ENCODE measurements around the gene IDNK. TPM values are rescaled to one million over a fixed set of nuclear protein-coding genes. Genes with fewer than 3 reads are reported as not detected.

Gene IDNK
- polyA plus RNA-seq, 1 of the 3 experiments (the other 2 are of a cell fraction): 4.2 TPM

DNA sequence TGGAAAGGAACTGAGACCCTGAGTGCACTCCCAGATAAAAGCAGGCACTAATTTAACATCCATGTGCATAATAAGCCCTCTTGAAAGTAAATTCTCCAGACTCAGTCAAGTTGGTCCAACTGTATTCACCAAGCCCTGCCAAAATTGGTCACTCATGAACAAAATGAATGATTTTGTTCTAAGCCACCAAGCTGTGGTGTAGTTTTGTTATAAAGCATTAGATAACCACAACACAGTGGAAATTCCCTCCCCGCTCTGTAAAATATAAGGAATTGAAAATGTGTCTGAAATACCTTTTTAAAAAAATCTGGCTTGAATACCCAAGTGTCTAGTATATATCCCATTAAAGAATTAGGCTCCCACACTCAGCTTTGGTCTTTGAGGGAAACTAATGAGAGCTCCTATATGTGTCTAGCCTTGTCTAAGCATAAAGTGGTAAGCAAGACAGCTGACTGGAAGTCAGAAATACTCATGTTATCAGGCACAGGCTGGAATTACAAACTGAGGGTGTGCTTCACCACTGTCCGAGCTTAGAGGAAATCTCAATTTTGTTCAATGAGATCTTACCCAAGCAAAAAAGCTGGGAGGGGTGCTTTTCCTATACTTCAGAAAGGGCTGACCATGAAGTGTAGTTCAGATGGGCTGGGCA is 33.2 kb downstream of the IDNK start:
- CTCF ChIA-PET: no interaction called here
- H3K9me3 ChIP-seq: no peaks in the 10 kb centered on the region
- 0 out of 2 replicates have a peak, but pooled peaks cover 5% of the 10 kb centered on the region for H3K79me2 ChIP-seq (ENCODE audit: insufficient read depth)
- H4K20me1 ChIP-seq (ENCODE audit: insufficient read depth): no peaks in the 10 kb centered on the region
- peaks cover 79 to 83% of the 10 kb centered on the region in 2 experiments for H3K36me3 ChIP-seq (replicated peaks in 1 of 2; ENCODE audit: control insufficient read depth in 1 of 2, insufficient read depth in 2 of 2, low read length in 1 of 2)
- H3K27me3 ChIP-seq (ENCODE audit: insufficient read depth): no peaks in the 10 kb centered on the region
- H3K9me2 ChIP-seq: no peaks in the 10 kb centered on the region
- no peaks in the 10 kb centered on the region for H3K4me1 ChIP-seq (ENCODE audit: control insufficient read depth in 1 of 2, insufficient read depth in 2 of 2, low read depth in 1 of 2, low read length in 1 of 2)
- H2AFZ ChIP-seq (ENCODE audit: low read depth): no peak overlapping the region
- no peak for TF ChIP-seq JUND (IDR thresholded peaks at IDR 0.05)
- TF ChIP-seq EZH2phosphoT487 (IDR thresholded peaks at IDR 0.05; ENCODE audit: borderline replicate concordance, low read depth): no peak
- TF ChIP-seq, protein P1, sequence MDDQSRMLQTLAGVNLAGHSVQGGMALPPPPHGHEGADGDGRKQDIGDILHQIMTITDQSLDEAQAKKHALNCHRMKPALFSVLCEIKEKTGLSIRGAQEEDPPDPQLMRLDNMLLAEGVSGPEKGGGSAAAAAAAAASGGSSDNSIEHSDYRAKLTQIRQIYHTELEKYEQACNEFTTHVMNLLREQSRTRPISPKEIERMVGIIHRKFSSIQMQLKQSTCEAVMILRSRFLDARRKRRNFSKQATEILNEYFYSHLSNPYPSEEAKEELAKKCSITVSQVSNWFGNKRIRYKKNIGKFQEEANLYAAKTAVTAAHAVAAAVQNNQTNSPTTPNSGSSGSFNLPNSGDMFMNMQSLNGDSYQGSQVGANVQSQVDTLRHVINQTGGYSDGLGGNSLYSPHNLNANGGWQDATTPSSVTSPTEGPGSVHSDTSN (IDR thresholded peaks at IDR 0.05): no peak
- no peak for TF ChIP-seq RXRA (IDR thresholded peaks at IDR 0.05; ENCODE audit: borderline replicate concordance, low read depth)
- no peak for TF ChIP-seq GABPA (IDR thresholded peaks at IDR 0.05; ENCODE audit: low read depth)
- no peak for TF ChIP-seq FOXM1 (IDR thresholded peaks at IDR 0.05; ENCODE audit: low read depth)
- no peak for TF ChIP-seq CHD2 (IDR thresholded peaks at IDR 0.05; ENCODE audit: low read length, partially characterized antibody)
- no peak for TF ChIP-seq POLR2AphosphoS5 (IDR thresholded peaks at IDR 0.05; ENCODE audit: low read depth, low read length)
- TF ChIP-seq SIN3A (IDR thresholded peaks at IDR 0.05; ENCODE audit: borderline replicate concordance, low read depth, low read length): no peak
- TF ChIP-seq RFX5 (IDR thresholded peaks at IDR 0.05; ENCODE audit: low read length): no peak
- no peak for TF ChIP-seq GATA2 (CRISPR knock-in tag; IDR thresholded peaks at IDR 0.05)
- TF ChIP-seq, protein P2, sequence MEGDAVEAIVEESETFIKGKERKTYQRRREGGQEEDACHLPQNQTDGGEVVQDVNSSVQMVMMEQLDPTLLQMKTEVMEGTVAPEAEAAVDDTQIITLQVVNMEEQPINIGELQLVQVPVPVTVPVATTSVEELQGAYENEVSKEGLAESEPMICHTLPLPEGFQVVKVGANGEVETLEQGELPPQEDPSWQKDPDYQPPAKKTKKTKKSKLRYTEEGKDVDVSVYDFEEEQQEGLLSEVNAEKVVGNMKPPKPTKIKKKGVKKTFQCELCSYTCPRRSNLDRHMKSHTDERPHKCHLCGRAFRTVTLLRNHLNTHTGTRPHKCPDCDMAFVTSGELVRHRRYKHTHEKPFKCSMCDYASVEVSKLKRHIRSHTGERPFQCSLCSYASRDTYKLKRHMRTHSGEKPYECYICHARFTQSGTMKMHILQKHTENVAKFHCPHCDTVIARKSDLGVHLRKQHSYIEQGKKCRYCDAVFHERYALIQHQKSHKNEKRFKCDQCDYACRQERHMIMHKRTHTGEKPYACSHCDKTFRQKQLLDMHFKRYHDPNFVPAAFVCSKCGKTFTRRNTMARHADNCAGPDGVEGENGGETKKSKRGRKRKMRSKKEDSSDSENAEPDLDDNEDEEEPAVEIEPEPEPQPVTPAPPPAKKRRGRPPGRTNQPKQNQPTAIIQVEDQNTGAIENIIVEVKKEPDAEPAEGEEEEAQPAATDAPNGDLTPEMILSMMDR (IDR thresholded peaks at IDR 0.05): no peak
- no peak for TF ChIP-seq YY1 (IDR thresholded peaks at IDR 0.05; ENCODE audit: low read depth)
- TF ChIP-seq FOXJ3 (CRISPR knock-in tag; IDR thresholded peaks at IDR 0.05): no peak
- whole genome bisulfite sequencing (ENCODE audit: low lambda C conversion rate): 98% methylated on average over 2 of the region's 2 CpGs
- H3F3A ChIP-seq (replicated peaks; ENCODE audit: insufficient read depth): peaks cover 5% of the 10 kb centered on the region
- no peak for DNase-seq
- no peak overlapping the region for H3K9ac ChIP-seq
- H3K27ac ChIP-seq (ENCODE audit: low read depth in 2 of 2, low read length in 1 of 2): no peak overlapping the region
- POLR2A ChIA-PET: no interaction called here
- no peak overlapping the region for H3K4me2 ChIP-seq
- no peak overlapping the region for H3K4me3 ChIP-seq (ENCODE audit: low read depth in 2 of 2, low read length in 1 of 2)

DNA sequence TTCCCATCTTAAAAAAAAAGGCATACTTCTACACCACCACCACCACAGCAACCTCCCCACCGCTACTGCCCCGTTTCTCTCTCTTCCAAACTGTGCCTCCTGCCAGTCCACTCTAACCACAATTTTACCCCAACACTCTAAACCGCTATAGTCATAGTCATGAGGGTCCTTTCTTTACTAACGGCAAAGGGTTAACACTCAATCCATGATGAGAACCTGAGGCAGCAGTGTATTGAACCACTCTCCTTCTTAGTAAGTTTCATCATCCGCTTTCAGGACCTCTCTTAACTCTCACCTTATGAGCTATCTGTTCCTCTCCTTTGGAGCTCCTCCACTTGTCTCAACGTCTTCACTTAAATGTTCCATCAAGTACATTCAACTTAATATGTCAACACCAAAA is 34.0 kb downstream of the IDNK start:
- CTCF ChIA-PET: interaction anchor here (0.6 kb wide), 1 partner anchor 24 kb away, joined by 3 read pairs; no protein-coding TSS in a partner anchor
- Histone ChIP-seq H3K9me2 (no peaks in the 10 kb centered on the region), H3K27ac (ENCODE audit: low read depth in 2 of 2, low read length in 1 of 2) (no peak overlapping the region), H3F3A (replicated peaks; ENCODE audit: insufficient read depth) (peaks cover 5% of the 10 kb centered on the region), H3K4me2 (no peak overlapping the region), H3K36me3 (replicated peaks in 1 of 2; ENCODE audit: control insufficient read depth in 1 of 2, insufficient read depth in 2 of 2, low read length in 1 of 2) (peaks cover 79 to 85% of the 10 kb centered on the region in 2 experiments), H3K4me3 (ENCODE audit: low read depth in 2 of 2, low read length in 1 of 2) (no peak overlapping the region), H3K9ac (no peak overlapping the region), H3K9me3 (no peaks in the 10 kb centered on the region), H3K79me2 (ENCODE audit: insufficient read depth) (peaks cover 9% of the 10 kb centered on the region; the same call in 1 of the 2 replicates), H3K27me3 (ENCODE audit: insufficient read depth) (no peaks in the 10 kb centered on the region), H3K4me1 (ENCODE audit: control insufficient read depth in 1 of 2, insufficient read depth in 2 of 2, low read depth in 1 of 2, low read length in 1 of 2) (no peaks in the 10 kb centered on the region), H2AFZ (ENCODE audit: low read depth) (no peak overlapping the region), H4K20me1 (ENCODE audit: insufficient read depth) (no peaks in the 10 kb centered on the region)
- no peak for DNase-seq
- WGBS (ENCODE audit: low lambda C conversion rate): 81% methylated on average over 6 of the region's 6 CpGs
- POLR2A ChIA-PET: no interaction called here
- no peak for TF ChIP-seq TAF1 (IDR thresholded peaks at IDR 0.05; ENCODE audit: borderline replicate concordance, low read depth, low read length)
- no peak for TF ChIP-seq RAD21 (IDR thresholded peaks at IDR 0.05; ENCODE audit: low read length)
- TF ChIP-seq TCF12 (IDR thresholded peaks at IDR 0.05): no peak

All from SK-N-SH (cell line).